GM21367 (cell line): ENCODE measurements around the gene BCAN.

ENCODE experiments used
- ATAC-seq: cut with Tn5 transposase; IDR thresholded peaks from one replicate; pipeline ENCODE4 v1.9.1; 2021; ENCODE audit not compliant: unreplicated experiment

BCAN gene

GRCh38 chr1:156693848-156694689 is 52.2 kb downstream of the BCAN start:
- no peak for ATAC-seq

GRCh38 chr1:156694690-156694962 is 52.7 kb downstream of the BCAN start:
- ATAC-seq = no peak

- no peak for ATAC-seq
Observed at GRCh38 chr1:156696755-156697154, 54.8 kb downstream of the BCAN start.

- ATAC-seq = no peak
Observed at GRCh38 chr1:156697481-156697880, 55.6 kb downstream of the BCAN start.

- no peak for ATAC-seq
Observed at GRCh38 chr1:156698995-156699394, 57.1 kb downstream of the BCAN start.

- no peak for ATAC-seq
Observed at GRCh38 chr1:156700736-156701531, 59.0 kb downstream of the BCAN start.

- no peak for ATAC-seq
Observed at GRCh38 chr1:156703336-156703735, 61.4 kb downstream of the BCAN start.

- ATAC-seq = no peak
Observed at GRCh38 chr1:156703741-156704140, 61.8 kb downstream of the BCAN start.

- ATAC-seq = no peak
Observed at GRCh38 chr1:156704166-156704711, 62.3 kb downstream of the BCAN start.

GRCh38 chr1:156704930-156705320 is 63.0 kb downstream of the BCAN start:
- ATAC-seq = no peak

GRCh38 chr1:156705321-156705917 is 63.5 kb downstream of the BCAN start, which contains the start of gene CRABP2:
Gene CRABP2 (minus strand): TSS chr1:156705583. CDS start chr1:156705446, 137 bp downstream.
- no peak for ATAC-seq

GRCh38 chr1:156705918-156706656 is 64.2 kb downstream of the BCAN start:
- no peak for ATAC-seq

GRCh38 chr1:156706657-156707416 is 64.9 kb downstream of the BCAN start:
- ATAC-seq = no peak

GRCh38 chr1:156707417-156708217 is 65.7 kb downstream of the BCAN start:
- no peak for ATAC-seq

- no peak for ATAC-seq
Observed at GRCh38 chr1:156708218-156708661, 66.3 kb downstream of the BCAN start.

GRCh38 chr1:156709031-156709430 is 67.1 kb downstream of the BCAN start:
- no peak for ATAC-seq
